ENCODE measurements around the gene CCDC88B.

Gene CCDC88B

GRCh38 chr11:64379160-64379559, 39.2 kb downstream of the CCDC88B start:
- H3K4me1 Mint-ChIP-seq = peaks cover 5% of the 10 kb centered on the region
- H3K4me3 Mint-ChIP-seq = no peak overlapping the region
- TF ChIP-seq, protein P1, sequence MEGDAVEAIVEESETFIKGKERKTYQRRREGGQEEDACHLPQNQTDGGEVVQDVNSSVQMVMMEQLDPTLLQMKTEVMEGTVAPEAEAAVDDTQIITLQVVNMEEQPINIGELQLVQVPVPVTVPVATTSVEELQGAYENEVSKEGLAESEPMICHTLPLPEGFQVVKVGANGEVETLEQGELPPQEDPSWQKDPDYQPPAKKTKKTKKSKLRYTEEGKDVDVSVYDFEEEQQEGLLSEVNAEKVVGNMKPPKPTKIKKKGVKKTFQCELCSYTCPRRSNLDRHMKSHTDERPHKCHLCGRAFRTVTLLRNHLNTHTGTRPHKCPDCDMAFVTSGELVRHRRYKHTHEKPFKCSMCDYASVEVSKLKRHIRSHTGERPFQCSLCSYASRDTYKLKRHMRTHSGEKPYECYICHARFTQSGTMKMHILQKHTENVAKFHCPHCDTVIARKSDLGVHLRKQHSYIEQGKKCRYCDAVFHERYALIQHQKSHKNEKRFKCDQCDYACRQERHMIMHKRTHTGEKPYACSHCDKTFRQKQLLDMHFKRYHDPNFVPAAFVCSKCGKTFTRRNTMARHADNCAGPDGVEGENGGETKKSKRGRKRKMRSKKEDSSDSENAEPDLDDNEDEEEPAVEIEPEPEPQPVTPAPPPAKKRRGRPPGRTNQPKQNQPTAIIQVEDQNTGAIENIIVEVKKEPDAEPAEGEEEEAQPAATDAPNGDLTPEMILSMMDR (IDR thresholded peaks at IDR 0.05; ENCODE audit: unreplicated experiment in 3 of 3) = no peak
- H3K9me3 Mint-ChIP-seq = no peaks in the 10 kb centered on the region
- no peaks in the 10 kb centered on the region for H3K36me3 Mint-ChIP-seq (ENCODE audit: low read depth)
- peaks cover 9% of the 10 kb centered on the region for H3K27me3 Mint-ChIP-seq (ENCODE audit: low read depth)
- H3K27ac Mint-ChIP-seq = no peak overlapping the region

DNA sequence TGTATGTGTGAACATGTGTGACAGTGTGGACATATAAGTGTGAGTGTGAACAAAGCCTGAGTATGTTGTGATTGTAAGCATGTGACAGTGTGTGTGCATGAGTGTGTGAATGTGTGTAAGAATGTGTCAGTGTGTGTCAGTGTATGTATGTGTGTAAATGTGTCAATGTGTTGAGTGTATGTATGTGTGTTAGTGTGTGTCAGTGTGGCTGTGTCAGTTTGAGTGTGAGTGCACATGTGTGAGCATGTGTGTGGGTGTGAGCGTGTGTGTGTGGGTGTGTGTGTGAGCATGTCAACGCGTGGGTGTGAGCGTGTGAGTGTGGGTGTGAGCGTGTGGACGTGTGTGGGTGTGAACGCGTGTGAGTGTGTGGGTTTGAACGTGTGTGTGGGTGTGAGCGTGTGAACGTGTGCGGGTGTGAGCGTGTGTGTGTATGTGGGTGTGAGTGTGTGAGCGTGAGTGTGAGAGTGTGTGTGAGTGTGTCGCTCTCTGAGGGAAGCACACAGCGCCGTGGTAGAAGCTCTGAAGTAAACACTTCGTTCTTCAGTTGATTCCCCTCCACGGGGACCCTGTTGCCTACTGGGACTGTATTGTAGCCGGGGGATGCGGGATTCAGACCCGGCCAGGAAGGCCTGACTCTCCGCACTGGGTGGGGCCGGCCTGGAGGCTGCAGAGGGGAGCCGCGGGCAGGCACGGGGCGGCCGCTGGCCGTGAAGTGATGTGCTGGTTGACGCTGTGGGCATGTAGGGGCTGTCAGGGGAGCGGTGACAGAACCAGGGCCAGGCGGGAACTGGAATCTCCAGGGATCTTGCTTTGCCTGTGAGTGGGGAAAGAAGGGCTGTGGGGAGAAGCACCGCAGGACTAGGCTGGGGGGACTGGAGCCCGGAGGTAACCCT, 40.1 kb downstream of the CCDC88B start:
- H3K4me3 Mint-ChIP-seq = no peak overlapping the region
- H3K27ac Mint-ChIP-seq = no peak overlapping the region
- H3K36me3 Mint-ChIP-seq (ENCODE audit: low read depth) = no peaks in the 10 kb centered on the region

DNA sequence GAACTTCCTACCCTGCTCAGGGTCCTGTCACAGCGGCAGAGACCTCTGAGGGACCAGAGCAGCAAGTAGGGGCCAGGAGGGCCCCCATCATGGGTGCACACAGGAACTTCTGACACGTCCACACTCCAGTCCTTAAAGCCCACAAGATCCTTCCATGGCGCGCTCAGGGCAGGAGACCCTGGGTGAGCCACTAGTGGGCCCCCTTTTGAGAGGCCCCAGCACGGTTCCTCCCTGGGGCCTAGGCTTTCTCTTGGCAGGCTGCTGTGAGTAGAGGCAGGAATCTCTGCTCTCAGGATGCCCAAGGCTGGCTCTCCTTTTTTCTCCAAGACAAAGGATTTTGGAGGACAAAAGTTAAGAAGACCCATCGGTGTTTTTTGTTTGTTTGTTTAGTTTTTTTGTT, 41.3 kb downstream of the CCDC88B start:
- TF ChIP-seq, protein P1 (IDR thresholded peaks at IDR 0.05; ENCODE audit: unreplicated experiment in 3 of 3) = no peak
- H3K4me1 Mint-ChIP-seq = peaks cover 5% of the 10 kb centered on the region

More for the DNA sequence above, 40.1 kb downstream of the CCDC88B start:
- TF ChIP-seq, protein P1 (IDR thresholded peaks at IDR 0.05; ENCODE audit: unreplicated experiment in 3 of 3) = no peak
- H3K9me3 Mint-ChIP-seq = no peaks in the 10 kb centered on the region
- H3K4me1 Mint-ChIP-seq = peaks cover 5% of the 10 kb centered on the region
- H3K27me3 Mint-ChIP-seq (ENCODE audit: low read depth) = peaks cover 9% of the 10 kb centered on the region

GRCh38 chr11:64382047-64382446, 42.0 kb downstream of the CCDC88B start:
- no peak overlapping the region for H3K4me3 Mint-ChIP-seq
- peaks cover 5% of the 10 kb centered on the region for H3K4me1 Mint-ChIP-seq

More for the DNA sequence above, 41.3 kb downstream of the CCDC88B start:
- H3K27ac Mint-ChIP-seq = no peak overlapping the region
- H3K9me3 Mint-ChIP-seq = no peaks in the 10 kb centered on the region
- H3K36me3 Mint-ChIP-seq (ENCODE audit: low read depth) = no peaks in the 10 kb centered on the region
- H3K27me3 Mint-ChIP-seq (ENCODE audit: low read depth) = peaks cover 13% of the 10 kb centered on the region
- H3K4me3 Mint-ChIP-seq = no peak overlapping the region

GRCh38 chr11:64382586-64382985, 42.6 kb downstream of the CCDC88B start:
- H3K27me3 Mint-ChIP-seq (ENCODE audit: low read depth) = peaks cover 21% of the 10 kb centered on the region
- no peaks in the 10 kb centered on the region for H3K36me3 Mint-ChIP-seq (ENCODE audit: low read depth)
- peaks cover 5% of the 10 kb centered on the region for H3K4me1 Mint-ChIP-seq
- TF ChIP-seq, protein P1 (IDR thresholded peaks at IDR 0.05; ENCODE audit: unreplicated experiment in 3 of 3) = no peak
- no peaks in the 10 kb centered on the region for H3K9me3 Mint-ChIP-seq
- H3K27ac Mint-ChIP-seq = no peak overlapping the region
- H3K4me3 Mint-ChIP-seq = no peak overlapping the region

More at GRCh38 chr11:64382047-64382446, 42.0 kb downstream of the CCDC88B start:
- TF ChIP-seq, protein P1 (IDR thresholded peaks at IDR 0.05; ENCODE audit: unreplicated experiment in 3 of 3) = no peak
- Mint-ChIP-seq H3K27ac (no peak overlapping the region), H3K36me3 (ENCODE audit: low read depth) (no peaks in the 10 kb centered on the region), H3K27me3 (ENCODE audit: low read depth) (peaks cover 16% of the 10 kb centered on the region), H3K9me3 (no peaks in the 10 kb centered on the region)
